ENCODE data around the gene ADAMTSL3. TPM values are rescaled to one million over a fixed set of nuclear protein-coding genes. Genes with fewer than 3 reads are reported as not detected.

ADAMTSL3 gene
- total RNA-seq, 8 experiments from 2014 or later = 0.08 to 53.7 (median 0.32) TPM

DNA sequence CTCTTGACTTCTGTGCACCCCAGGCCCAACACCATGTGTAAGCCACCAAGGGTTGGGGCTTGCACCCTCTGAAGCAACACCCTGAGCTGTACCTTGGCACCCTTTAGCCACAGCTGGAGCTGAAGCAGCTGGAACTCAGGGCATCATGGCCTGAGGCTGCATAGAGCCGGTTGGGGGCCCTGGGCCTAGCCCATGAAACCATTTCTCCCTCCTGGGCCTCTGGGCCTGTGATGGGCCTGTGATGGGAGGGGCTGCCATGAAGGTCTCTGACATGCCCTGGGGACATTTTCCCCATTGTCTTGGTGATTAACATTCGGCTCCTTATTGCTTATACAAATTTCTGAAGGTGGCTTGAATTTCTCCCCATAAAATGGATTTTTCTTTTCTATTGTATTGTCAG lies 22.4 kb upstream of the ADAMTSL3 start:
- Histone ChIP-seq H3K27ac (no peak overlapping the region), H3K4me1 (replicated peaks in 1 of 2) (no peaks in the 10 kb centered on the region), H3K4me3 (no peak overlapping the region)
- WGBS, 10 experiments = 0 to 57% (median 35%) methylated on average over 1 to 2 of the region's 2 CpGs; no CpG with 5 or more reads in 4 of the 10 experiments
- in situ Hi-C loops (cut with MboI; ENCODE audit: low pct_unique_long_range_greater_than_20kb in 2 of 9, low sequenced_read_pairs in 9 of 9, unreplicated experiment in 9 of 9) = no loop called here
- no peak for ATAC-seq (replicated peaks in 6 of 8)

DNA sequence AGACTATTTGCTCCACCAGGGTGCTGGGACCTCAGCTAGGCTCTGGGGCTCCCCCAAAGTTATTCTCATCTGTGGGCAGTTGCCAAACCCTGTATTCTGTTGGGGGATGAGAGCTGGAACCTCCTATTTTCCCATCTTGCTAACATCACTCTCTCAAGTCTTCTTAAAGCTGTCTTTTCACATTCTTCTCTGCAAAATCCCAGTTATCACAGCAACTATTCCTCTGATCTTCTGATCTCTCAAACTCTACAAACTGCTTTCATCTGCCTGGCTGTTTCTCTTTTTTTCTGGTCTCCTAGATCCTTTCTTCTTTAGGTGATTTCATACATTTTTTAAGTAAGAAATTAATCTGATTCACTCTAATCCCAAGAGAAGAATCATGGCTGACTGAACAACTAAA lies 10.7 kb upstream of the ADAMTSL3 start:
- Histone ChIP-seq H3K4me3 (no peak overlapping the region), H3K27ac (no peak overlapping the region), H3K4me1 (replicated peaks in 1 of 2) (no peaks in the 10 kb centered on the region)
- no peak for ATAC-seq (replicated peaks in 6 of 8)
- in situ Hi-C loops (cut with MboI; ENCODE audit: low pct_unique_long_range_greater_than_20kb in 2 of 9, low sequenced_read_pairs in 9 of 9, unreplicated experiment in 9 of 9) = no loop called here

DNA sequence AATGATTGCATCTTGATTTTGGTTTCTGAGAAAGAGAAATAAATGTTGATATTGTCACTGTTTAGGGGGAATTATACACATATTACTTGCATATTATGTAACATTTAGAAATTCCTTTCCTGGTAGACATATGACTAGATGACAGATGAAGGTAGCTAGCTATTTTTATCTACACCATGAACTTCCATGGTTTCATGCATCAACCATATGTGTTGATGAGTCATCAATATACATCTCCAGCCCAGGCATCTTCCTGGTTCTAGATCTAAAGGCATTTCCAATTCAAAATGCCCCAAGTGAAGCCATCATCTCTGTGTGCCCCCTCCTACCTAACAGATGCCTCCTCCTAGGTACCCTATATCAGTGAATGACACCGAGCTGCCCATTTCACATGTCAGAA lies 9.5 kb upstream of the ADAMTSL3 start:
- in situ Hi-C loops (cut with MboI; ENCODE audit: low pct_unique_long_range_greater_than_20kb in 2 of 9, low sequenced_read_pairs in 9 of 9, unreplicated experiment in 9 of 9) = no loop called here
- WGBS, 10 experiments = 11 to 100% (median 94%) methylated on average over 1 of the region's 1 CpG; no CpG with 5 or more reads in 6 of the 10 experiments
- H3K27ac ChIP-seq = no peak overlapping the region
- no peaks in the 10 kb centered on the region for H3K4me1 ChIP-seq (replicated peaks in 1 of 2)
- ATAC-seq (replicated peaks in 6 of 8) = peak in 2 of 8 experiments; percentile 41 to 59
- H3K4me3 ChIP-seq = no peak overlapping the region

DNA sequence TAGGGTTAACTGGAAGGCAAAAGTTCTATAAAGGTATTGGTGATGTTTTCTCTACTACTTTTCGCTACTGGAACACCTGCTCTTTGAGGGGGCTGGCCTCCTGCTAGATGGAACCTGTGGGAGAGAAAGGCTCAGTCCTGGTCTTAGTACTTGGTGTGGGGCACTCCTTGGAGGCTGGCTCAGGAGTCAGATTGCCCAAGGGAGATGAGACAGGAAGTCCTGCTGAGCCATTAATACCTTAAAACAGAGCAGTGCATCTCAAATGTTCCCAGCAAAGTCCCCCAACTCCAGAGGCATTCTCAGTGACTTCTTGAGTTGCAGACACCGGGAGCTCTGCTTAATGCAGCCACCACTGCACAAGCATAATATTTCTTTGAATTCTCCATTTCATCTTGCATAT lies 3.1 kb upstream of the ADAMTSL3 start:
- Histone ChIP-seq H3K4me3 (no peak overlapping the region), H3K27ac (no peak overlapping the region), H3K4me1 (replicated peaks in 1 of 2) (no peaks in the 10 kb centered on the region)
- ATAC-seq (replicated peaks in 6 of 8) = peak in 1 of 8 experiments; percentile 2
- in situ Hi-C loops (cut with MboI; ENCODE audit: low pct_unique_long_range_greater_than_20kb in 2 of 9, low sequenced_read_pairs in 9 of 9, unreplicated experiment in 9 of 9) = no loop called here
- WGBS, 10 experiments = 0 to 79% (median 60%) methylated on average over 1 to 2 of the region's 2 CpGs; no CpG with 5 or more reads in 5 of the 10 experiments

DNA sequence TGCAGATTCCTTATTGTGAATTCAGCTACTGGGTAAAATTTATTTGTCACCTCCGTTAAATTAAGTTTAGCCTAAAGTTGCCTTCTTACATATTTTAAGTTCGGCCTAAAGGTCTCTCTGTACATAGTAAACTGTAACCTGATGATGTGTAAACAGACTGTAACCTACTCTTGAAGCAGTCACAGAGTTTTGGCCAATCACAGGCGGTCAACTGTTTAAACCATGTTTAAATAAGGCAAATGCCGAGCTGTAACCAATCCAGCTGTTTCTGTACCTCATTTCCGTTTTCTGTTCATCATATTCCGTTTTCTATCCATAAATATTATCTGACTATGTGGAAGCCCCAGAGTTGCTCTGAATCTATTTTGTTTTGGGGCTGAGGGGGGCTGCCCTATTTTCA lies 2.4 kb upstream of the ADAMTSL3 start:
- 30 to 84% (median 77%) methylated on average over 2 to 6 of the region's 6 CpGs for WGBS, 10 experiments
- ATAC-seq (replicated peaks in 6 of 8) = no peak
- no peak overlapping the region for H3K4me3 ChIP-seq
- in situ Hi-C loops (cut with MboI; ENCODE audit: low pct_unique_long_range_greater_than_20kb in 2 of 9, low sequenced_read_pairs in 9 of 9, unreplicated experiment in 9 of 9) = no loop called here
- H3K4me1 ChIP-seq (replicated peaks in 1 of 2) = no peaks in the 10 kb centered on the region
- H3K27ac ChIP-seq = no peak overlapping the region

DNA sequence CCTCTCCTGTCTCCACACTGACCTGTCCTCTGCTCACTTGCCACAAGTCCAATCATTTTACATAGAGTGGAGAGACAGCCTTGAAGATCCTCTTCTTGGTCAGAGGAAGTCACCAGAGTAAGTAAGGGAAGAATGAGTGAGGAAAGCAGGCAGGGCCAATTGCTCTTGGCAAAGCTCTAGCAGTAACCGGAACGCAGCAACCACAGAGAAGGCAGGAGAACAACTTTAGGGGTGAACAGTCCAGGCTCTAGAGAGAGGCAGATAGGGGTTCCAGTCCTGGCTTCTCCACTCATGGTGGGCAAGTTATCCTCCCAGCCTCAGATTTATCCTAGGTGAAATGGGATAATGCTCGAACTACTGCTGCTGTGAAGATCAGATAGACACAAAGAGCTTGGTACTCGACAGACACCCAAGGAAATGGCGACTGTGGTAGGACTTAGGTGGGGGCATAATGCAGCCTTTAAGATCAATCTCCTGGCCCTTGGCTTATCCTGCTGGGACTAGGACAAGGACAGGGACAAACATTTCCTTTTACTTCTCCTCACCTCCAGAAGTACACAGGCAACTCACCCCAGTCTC lies 1.2 kb upstream of the ADAMTSL3 start:
- WGBS, 10 experiments = 37 to 96% (median 92%) methylated on average over 2 to 5 of the region's 5 CpGs; no CpG with 5 or more reads in 1 of the 10 experiments
- Histone ChIP-seq H3K4me3 (no peak overlapping the region), H3K27ac (no peak overlapping the region), H3K4me1 (replicated peaks in 1 of 2) (no peaks in the 10 kb centered on the region)
- in situ Hi-C loops (cut with MboI; ENCODE audit: low pct_unique_long_range_greater_than_20kb in 2 of 9, low sequenced_read_pairs in 9 of 9, unreplicated experiment in 9 of 9) = no loop called here
- no peak for ATAC-seq (replicated peaks in 6 of 8)

DNA sequence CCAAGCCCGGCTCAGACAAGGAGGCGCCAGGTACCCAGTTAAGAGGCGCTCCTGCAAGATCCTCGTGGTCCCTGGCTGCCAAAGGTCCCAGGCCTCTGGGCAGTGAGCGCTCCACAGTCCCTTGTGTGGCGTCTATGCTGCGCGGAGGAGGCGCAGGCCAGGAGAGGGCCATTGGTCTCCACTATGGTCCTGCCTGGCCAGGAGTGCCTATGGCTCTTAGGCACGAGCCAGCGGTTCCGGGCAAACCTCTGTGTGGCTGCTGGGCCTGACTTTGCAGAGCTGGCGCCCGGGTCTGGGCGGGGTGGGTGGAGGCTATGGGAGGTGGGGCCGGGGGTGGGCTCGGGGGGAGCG lies 660 bp upstream of the ADAMTSL3 start:
- 14% methylated on average over 1 of the region's 18 CpGs; no CpG with 5 or more reads in 9 of the 10 experiments for WGBS, 10 experiments
- no peak overlapping the region for H3K4me3 ChIP-seq
- no peaks in the 10 kb centered on the region for H3K4me1 ChIP-seq (replicated peaks in 1 of 2)
- no peak overlapping the region for H3K27ac ChIP-seq
- no peak for ATAC-seq (replicated peaks in 6 of 8)
- in situ Hi-C loops (cut with MboI; ENCODE audit: low pct_unique_long_range_greater_than_20kb in 2 of 9, low sequenced_read_pairs in 9 of 9, unreplicated experiment in 9 of 9) = no loop called here

DNA sequence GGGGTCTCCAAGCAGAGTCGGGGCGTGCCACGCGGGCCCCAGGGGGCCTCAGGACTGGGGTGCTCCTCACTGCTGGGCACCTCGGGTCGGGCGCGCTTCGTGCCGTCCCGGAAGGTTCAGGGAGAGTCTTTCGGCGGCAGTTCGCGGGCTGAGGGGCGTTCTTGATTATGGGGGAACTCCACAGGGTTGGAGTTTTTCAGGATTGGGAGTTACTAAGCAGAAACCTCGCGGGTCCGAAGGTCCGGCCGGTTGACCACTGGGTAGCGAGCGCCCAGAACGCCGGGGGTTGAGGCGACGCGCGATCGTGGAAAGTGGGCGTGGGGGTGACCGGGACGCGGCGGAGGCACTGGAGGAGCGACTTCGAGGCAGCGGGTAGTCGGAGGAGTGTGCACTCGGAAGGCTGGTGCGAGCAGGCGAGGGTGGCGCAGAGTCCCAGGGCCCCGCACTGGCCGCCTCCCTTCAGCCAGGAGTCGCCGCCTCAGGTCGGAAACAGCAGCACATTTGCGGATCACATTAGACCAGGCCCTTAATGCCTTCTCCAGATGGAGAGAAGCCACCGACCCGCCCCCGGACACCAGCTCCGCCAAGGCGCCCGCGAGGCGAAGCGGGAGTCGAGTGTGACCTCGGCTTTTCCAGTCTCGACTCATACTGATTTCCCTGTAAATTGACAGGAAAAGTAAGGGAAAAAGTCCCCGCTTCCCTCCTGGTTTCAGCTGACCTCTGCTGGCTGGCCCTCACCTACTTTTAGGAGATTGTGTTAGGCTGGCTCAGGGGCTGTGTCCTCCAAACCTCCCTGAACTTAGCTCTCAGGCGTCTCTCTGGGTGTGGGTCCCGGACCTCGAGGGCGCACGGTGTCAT lies 685 bp downstream of the ADAMTSL3 start:
- peak in 3 of 8 experiments; percentile 21 to 30 (median 22) for ATAC-seq (replicated peaks in 6 of 8)
- no peak overlapping the region for H3K27ac ChIP-seq
- WGBS, 10 experiments = 0 to 8% (median 0%) methylated on average over 1 to 42 of the region's 67 CpGs; no CpG with 5 or more reads in 5 of the 10 experiments
- peak overlapping the region in 2 of 5 donors; percentile 30 to 32 for H3K4me3 ChIP-seq
- in situ Hi-C loops (cut with MboI; ENCODE audit: low pct_unique_long_range_greater_than_20kb in 2 of 9, low sequenced_read_pairs in 9 of 9, unreplicated experiment in 9 of 9) = no loop called here
- H3K4me1 ChIP-seq (replicated peaks in 1 of 2) = no peaks in the 10 kb centered on the region

DNA sequence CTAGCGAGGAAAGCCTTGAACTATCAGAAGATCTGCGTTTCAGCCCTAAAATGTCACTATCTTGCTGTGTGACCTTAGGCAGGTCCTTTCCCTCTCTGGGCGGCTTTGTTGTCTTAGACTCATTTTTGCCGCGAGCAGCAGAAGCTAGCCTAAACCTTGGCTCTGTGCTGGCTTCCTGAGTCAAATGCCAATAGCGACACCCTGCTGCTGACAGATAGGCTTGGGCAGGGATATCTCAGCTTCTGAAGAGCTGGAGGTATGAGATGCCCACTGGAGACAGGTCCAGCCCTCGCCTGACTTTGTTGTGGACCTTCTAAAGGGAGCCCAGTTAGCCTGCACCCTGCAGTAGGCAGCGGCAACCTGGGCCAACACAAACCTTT lies 1.3 kb downstream of the ADAMTSL3 start:
- in situ Hi-C loops (cut with MboI; ENCODE audit: low pct_unique_long_range_greater_than_20kb in 2 of 9, low sequenced_read_pairs in 9 of 9, unreplicated experiment in 9 of 9) = no loop called here
- H3K4me3 ChIP-seq = no peak overlapping the region
- H3K4me1 ChIP-seq (replicated peaks in 1 of 2) = no peaks in the 10 kb centered on the region
- H3K27ac ChIP-seq = no peak overlapping the region
- 64 to 100% (median 77%) methylated on average over 1 to 5 of the region's 8 CpGs; no CpG with 5 or more reads in 5 of the 10 experiments for WGBS, 10 experiments
- ATAC-seq (replicated peaks in 6 of 8) = no peak

DNA sequence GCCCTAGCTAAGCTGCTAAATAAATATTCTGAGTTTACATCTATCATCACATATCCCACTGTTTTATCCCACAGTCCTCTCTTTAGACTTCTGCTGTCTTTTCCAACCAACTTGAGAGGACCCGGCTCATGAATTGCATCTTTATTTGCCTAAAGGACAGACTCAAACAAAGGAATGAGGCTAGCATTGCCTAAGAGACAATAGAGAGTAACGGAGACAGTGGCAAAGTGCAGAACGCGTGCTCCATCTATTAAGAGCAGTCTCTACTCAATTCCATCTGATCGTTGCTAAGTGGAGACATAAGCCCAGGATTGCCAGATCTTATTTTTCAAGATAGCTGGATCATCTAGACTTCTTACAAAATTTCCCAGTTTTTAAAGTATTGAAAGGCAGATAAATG lies 2.3 kb downstream of the ADAMTSL3 start:
- H3K27ac ChIP-seq = no peak overlapping the region
- WGBS, 10 experiments = 28 to 82% (median 67%) methylated on average over 1 to 5 of the region's 5 CpGs; no CpG with 5 or more reads in 3 of the 10 experiments
- H3K4me1 ChIP-seq (replicated peaks in 1 of 2) = no peaks in the 10 kb centered on the region
- in situ Hi-C loops (cut with MboI; ENCODE audit: low pct_unique_long_range_greater_than_20kb in 2 of 9, low sequenced_read_pairs in 9 of 9, unreplicated experiment in 9 of 9) = no loop called here
- ATAC-seq (replicated peaks in 6 of 8) = no peak
- H3K4me3 ChIP-seq = no peak overlapping the region

DNA sequence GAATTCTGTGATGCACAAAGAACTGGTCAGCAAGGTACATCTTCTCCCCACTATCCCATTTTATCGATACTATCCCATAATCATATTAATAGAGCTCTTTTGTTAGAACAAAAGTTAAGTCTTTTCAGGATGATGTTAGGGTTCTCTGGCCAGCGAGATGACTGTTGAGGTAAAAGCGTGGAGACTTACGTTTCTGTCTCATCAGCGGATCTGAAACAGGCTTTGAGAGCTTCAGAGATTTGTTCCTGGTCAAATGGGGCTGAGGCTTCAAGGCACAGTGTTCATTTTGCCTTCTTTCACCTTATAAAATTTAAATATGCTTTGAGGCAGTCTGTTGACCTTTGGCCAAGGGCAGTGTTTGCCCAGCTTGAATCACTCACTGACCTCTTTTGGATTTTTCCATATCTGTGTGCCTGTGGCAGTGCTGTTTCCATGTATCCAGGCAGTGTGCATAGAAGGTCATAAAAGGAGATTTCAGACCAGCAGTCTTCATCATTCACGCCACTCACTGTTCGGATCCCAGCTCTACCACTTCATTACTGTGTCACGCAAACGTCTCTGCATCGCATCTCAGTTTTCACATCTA lies 3.1 kb downstream of the ADAMTSL3 start:
- Histone ChIP-seq H3K27ac (no peak overlapping the region), H3K4me3 (no peak overlapping the region), H3K4me1 (replicated peaks in 1 of 2) (no peaks in the 10 kb centered on the region)
- no peak for ATAC-seq (replicated peaks in 6 of 8)
- 75 to 96% (median 89%) methylated on average over 4 to 10 of the region's 10 CpGs; no CpG with 5 or more reads in 1 of the 10 experiments for WGBS, 10 experiments
- in situ Hi-C loops (cut with MboI; ENCODE audit: low pct_unique_long_range_greater_than_20kb in 2 of 9, low sequenced_read_pairs in 9 of 9, unreplicated experiment in 9 of 9) = no loop called here

DNA sequence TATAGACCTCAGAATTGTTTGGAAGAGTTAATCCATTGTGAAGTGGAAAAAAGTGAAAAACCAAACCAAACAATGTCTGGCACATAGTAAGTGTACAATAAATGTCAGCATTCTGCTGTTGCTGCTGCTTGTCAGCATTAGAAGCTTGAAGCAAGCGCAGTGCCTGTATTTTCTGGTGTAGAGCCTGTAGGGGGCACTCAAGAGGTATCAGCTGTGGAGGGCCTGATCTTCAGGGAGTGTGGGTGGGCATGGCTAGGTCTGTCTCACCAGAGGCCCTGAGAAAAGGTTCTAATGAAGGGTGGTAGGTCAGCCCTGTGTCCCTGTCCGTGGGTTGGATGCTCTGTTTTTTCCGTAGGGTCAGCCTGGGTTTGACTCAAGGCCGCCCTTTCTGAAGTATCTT lies 3.6 kb downstream of the ADAMTSL3 start:
- no peaks in the 10 kb centered on the region for H3K4me1 ChIP-seq (replicated peaks in 1 of 2)
- no peak overlapping the region for H3K4me3 ChIP-seq
- in situ Hi-C loops (cut with MboI; ENCODE audit: low pct_unique_long_range_greater_than_20kb in 2 of 9, low sequenced_read_pairs in 9 of 9, unreplicated experiment in 9 of 9) = no loop called here
- H3K27ac ChIP-seq = no peak overlapping the region
- no peak for ATAC-seq (replicated peaks in 6 of 8)
- WGBS, 10 experiments = 55 to 100% (median 88%) methylated on average over 2 to 4 of the region's 4 CpGs; no CpG with 5 or more reads in 3 of the 10 experiments

All from motor neuron (in vitro differentiated cells).